ENCODE data around the gene OLFM2. TPM values are rescaled to one million over a fixed set of nuclear protein-coding genes. Genes with fewer than 3 reads are reported as not detected.

OLFM2 gene
- total RNA-seq, 1 experiment from 2014 or later = 9.7 TPM

GRCh38 chr19:9875796-9876195, 60.5 kb downstream of the OLFM2 start:
- BruUV-seq (replicated peaks) = no TSS peak
- no peak for TF ChIP-seq CTCF (IDR thresholded peaks at IDR 0.05)
- TF ChIP-seq TCF7L2 (IDR thresholded peaks at IDR 0.05; ENCODE audit: low read depth, low read length) = no peak
- TF ChIP-seq, protein P1, sequence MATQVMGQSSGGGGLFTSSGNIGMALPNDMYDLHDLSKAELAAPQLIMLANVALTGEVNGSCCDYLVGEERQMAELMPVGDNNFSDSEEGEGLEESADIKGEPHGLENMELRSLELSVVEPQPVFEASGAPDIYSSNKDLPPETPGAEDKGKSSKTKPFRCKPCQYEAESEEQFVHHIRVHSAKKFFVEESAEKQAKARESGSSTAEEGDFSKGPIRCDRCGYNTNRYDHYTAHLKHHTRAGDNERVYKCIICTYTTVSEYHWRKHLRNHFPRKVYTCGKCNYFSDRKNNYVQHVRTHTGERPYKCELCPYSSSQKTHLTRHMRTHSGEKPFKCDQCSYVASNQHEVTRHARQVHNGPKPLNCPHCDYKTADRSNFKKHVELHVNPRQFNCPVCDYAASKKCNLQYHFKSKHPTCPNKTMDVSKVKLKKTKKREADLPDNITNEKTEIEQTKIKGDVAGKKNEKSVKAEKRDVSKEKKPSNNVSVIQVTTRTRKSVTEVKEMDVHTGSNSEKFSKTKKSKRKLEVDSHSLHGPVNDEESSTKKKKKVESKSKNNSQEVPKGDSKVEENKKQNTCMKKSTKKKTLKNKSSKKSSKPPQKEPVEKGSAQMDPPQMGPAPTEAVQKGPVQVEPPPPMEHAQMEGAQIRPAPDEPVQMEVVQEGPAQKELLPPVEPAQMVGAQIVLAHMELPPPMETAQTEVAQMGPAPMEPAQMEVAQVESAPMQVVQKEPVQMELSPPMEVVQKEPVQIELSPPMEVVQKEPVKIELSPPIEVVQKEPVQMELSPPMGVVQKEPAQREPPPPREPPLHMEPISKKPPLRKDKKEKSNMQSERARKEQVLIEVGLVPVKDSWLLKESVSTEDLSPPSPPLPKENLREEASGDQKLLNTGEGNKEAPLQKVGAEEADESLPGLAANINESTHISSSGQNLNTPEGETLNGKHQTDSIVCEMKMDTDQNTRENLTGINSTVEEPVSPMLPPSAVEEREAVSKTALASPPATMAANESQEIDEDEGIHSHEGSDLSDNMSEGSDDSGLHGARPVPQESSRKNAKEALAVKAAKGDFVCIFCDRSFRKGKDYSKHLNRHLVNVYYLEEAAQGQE (IDR thresholded peaks at IDR 0.05; ENCODE audit: insufficient read depth in 1 of 2, low read depth in 2 of 2, low read length in 1 of 2) = no peak
- no peak for TF ChIP-seq POLR2AphosphoS5 (IDR thresholded peaks at IDR 0.05; ENCODE audit: low read depth, low read length)
- TF ChIP-seq SIN3A (IDR thresholded peaks at IDR 0.05; ENCODE audit: borderline replicate concordance, insufficient read depth, low read depth, low read length) = no peak
- Histone ChIP-seq H3K36me3 (ENCODE audit: control insufficient read depth, insufficient read depth, low read length) (no peaks in the 10 kb centered on the region), H3K27ac (ENCODE audit: low read length) (no peak overlapping the region), H3K27me3 (ENCODE audit: control insufficient read depth, insufficient read depth, low read length) (no peaks in the 10 kb centered on the region), H3K4me3 (ENCODE audit: low read depth in 2 of 2, low read length in 2 of 2) (no peak overlapping the region), H3K9me3 (ENCODE audit: control insufficient read depth, insufficient read depth, low read depth, low read length) (no peaks in the 10 kb centered on the region), H3K4me1 (ENCODE audit: control insufficient read depth, insufficient read depth, low read length) (peaks cover 3% of the 10 kb centered on the region; the same call in 1 of the 2 replicates)
- ATAC-seq (no peak), DNase-seq (ENCODE audit: low read depth, low spot score) (no peak)
- POLR2A ChIA-PET = interaction anchor here (0.6 kb wide), 1 partner anchor 51 kb away, joined by 5 read pairs; no protein-coding TSS in a partner anchor
- in situ Hi-C loops (cut with HindIII; ENCODE audit: low pct_unique_long_range_greater_than_20kb, low sequenced_read_pairs) (no loop called here), intact Hi-C loops (cut with micrococcal nuclease; ENCODE audit: unreplicated experiment) (no loop called here)
- CTCF ChIA-PET = no interaction called here

GRCh38 chr19:9875031-9875627, 61.2 kb downstream of the OLFM2 start:
- in situ Hi-C loops (cut with HindIII; ENCODE audit: low pct_unique_long_range_greater_than_20kb, low sequenced_read_pairs) = no loop called here
- BruUV-seq (replicated peaks) = no TSS peak

More at GRCh38 chr19:9875031-9875627, 61.2 kb downstream of the OLFM2 start:
- no peaks in the 10 kb centered on the region for H3K36me3 ChIP-seq (ENCODE audit: control insufficient read depth, insufficient read depth, low read length)
- H3K9me3 ChIP-seq (ENCODE audit: control insufficient read depth, insufficient read depth, low read depth, low read length) = no peaks in the 10 kb centered on the region
- DNase-seq (ENCODE audit: low read depth, low spot score) (no peak), ATAC-seq (no peak)
- H3K27ac ChIP-seq (ENCODE audit: low read length) = no peak overlapping the region
- ChIA-PET CTCF (interaction anchor here (0.6 kb wide), 1 partner anchor 44 kb away, joined by 4 read pairs; no protein-coding TSS in a partner anchor), POLR2A (no interaction called here)
- peaks cover 3% of the 10 kb centered on the region; the same call in 1 of the 2 replicates for H3K4me1 ChIP-seq (ENCODE audit: control insufficient read depth, insufficient read depth, low read length)
- H3K4me3 ChIP-seq (ENCODE audit: low read depth in 2 of 2, low read length in 2 of 2) = no peak overlapping the region
- no peaks in the 10 kb centered on the region for H3K27me3 ChIP-seq (ENCODE audit: control insufficient read depth, insufficient read depth, low read length)
- intact Hi-C loops (cut with micrococcal nuclease; ENCODE audit: unreplicated experiment) = no loop called here
- TF ChIP-seq CTCF (IDR thresholded peaks at IDR 0.05) (no peak), TCF7L2 (IDR thresholded peaks at IDR 0.05; ENCODE audit: low read depth, low read length) (no peak), SIN3A (IDR thresholded peaks at IDR 0.05; ENCODE audit: borderline replicate concordance, insufficient read depth, low read depth, low read length) (no peak), POLR2AphosphoS5 (IDR thresholded peaks at IDR 0.05; ENCODE audit: low read depth, low read length) (no peak)
- TF ChIP-seq, protein P1 (IDR thresholded peaks at IDR 0.05; ENCODE audit: insufficient read depth in 1 of 2, low read depth in 2 of 2, low read length in 1 of 2) = no peak
